A549 (cell line): Measurements from ENCODE around the gene MRRF.

Source experiments
- KDM1A ChIP-seq: fragments of 200-600 bp; sonication (generic); IDR thresholded peaks from 2 replicates; pipeline ENCODE4 v1.6.1; 2016; ENCODE audit warnings: low read depth, mild to moderate bottlenecking
- RCOR1 ChIP-seq: fragments of 150-350 bp; IDR thresholded peaks from 2 replicates; pipeline ENCODE4 v1.6.1; 2014; ENCODE audit warnings: antibody characterized with exemption, low read length, low read depth
- TF ChIP-seq, protein P1 (sequence below): IDR thresholded peaks from 2 replicates; pipeline ENCODE4 v1.6.1; 2012
- TF ChIP-seq, protein P2 (sequence below): fragments of >200 bp; sonication (Bioruptor Twin); formaldehyde crosslinking; IDR thresholded peaks from 3 replicates; pipeline ENCODE4 v1.5.1; 2016

DNA sequence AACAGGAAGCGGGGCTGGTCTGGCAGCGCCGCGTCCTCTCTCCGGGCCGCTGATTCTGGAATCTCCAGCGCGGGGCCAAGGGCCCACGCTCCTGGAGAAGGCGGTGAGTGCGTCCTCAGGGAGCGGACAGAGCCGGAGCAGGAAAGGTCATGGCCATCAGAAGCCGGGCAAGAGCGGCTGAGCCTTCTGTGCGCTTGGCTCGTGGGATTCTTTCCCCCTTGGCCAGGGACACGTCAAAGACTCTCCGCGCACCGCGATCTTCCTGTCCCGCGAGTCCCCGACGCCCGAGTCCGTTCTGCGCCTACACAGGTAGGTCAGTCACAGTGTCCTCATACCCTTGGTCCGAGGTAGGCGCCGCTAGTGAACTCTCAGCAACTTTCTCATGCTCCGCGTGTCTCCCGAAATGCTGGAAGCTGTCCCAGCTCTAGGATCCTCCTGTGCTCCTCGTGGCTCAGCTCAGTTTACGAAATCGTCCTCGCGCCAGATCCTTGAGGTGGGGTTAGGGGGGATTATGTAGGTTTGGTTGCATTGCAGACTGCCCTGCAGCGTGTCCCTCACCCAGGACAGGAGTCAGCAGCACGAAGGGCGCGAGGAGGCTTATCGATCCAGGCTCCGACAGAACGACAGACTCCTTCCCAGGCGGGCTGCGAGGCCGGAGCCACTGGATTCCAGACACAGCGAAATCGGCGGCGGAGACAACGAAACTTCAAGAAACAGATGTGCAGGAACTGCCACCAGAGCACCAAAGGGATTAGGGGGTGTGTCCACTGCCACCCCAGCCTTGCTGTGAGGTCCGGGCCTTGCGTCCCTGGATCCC, 44.6 kb upstream of the MRRF start:
- TF ChIP-seq, protein P1, sequence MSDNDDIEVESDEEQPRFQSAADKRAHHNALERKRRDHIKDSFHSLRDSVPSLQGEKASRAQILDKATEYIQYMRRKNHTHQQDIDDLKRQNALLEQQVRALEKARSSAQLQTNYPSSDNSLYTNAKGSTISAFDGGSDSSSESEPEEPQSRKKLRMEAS, result no peak
- no peak for TF ChIP-seq KDM1A
- TF ChIP-seq, protein P2, sequence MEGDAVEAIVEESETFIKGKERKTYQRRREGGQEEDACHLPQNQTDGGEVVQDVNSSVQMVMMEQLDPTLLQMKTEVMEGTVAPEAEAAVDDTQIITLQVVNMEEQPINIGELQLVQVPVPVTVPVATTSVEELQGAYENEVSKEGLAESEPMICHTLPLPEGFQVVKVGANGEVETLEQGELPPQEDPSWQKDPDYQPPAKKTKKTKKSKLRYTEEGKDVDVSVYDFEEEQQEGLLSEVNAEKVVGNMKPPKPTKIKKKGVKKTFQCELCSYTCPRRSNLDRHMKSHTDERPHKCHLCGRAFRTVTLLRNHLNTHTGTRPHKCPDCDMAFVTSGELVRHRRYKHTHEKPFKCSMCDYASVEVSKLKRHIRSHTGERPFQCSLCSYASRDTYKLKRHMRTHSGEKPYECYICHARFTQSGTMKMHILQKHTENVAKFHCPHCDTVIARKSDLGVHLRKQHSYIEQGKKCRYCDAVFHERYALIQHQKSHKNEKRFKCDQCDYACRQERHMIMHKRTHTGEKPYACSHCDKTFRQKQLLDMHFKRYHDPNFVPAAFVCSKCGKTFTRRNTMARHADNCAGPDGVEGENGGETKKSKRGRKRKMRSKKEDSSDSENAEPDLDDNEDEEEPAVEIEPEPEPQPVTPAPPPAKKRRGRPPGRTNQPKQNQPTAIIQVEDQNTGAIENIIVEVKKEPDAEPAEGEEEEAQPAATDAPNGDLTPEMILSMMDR, result no peak
- no peak for TF ChIP-seq RCOR1
